ENCODE measurements around the gene CAMK2G. TPM values are rescaled to one million over a fixed set of nuclear protein-coding genes. Genes with fewer than 3 reads are reported as not detected.
A peak's percentile ranks its signal among the peaks of the same experiment; 100 is the strongest.

CAMK2G gene
- total RNA-seq, 2 experiments from 2014 or later, result 29.1 to 34.8 TPM

GRCh38 chr10:73848821-73849489 is 25.4 kb downstream of the CAMK2G start:
- Histone ChIP-seq H3K4me1 (ENCODE audit: insufficient read depth, low read length, poor library complexity, severe bottlenecking) (peaks cover 7% of the 10 kb centered on the region), H2AFZ (ENCODE audit: low read length) (no peak overlapping the region), H3K9me3 (ENCODE audit: low read length) (no peaks in the 10 kb centered on the region), H3K9me2 (ENCODE audit: insufficient read depth, low read length) (no peaks in the 10 kb centered on the region), H4K20me1 (ENCODE audit: insufficient read depth, low read length) (no peaks in the 10 kb centered on the region), H3K4me3 (ENCODE audit: low read depth, low read length, poor library complexity, severe bottlenecking) (no peak overlapping the region), H3K79me2 (ENCODE audit: insufficient read depth, low read depth, low read length) (no peaks in the 10 kb centered on the region), H3K27ac (ENCODE audit: low read depth, low read length, poor library complexity, severe bottlenecking) (no peak overlapping the region), H3K4me2 (ENCODE audit: low read length) (peak overlapping the region; percentile 23; the same call in 1 of the 2 replicates), H3K36me3 (ENCODE audit: insufficient read depth, low read length) (peaks cover 35% of the 10 kb centered on the region)
- POLR2A ChIA-PET, result interaction anchor here (0.9 to 1.9 kb wide), 2 partner anchors 25 to 31 kb away, joined by 5 to 13 read pairs; partner anchors contain the start of gene CAMK2G
- CTCF ChIA-PET (ENCODE audit: unreplicated experiment), result interaction anchor here (0.7 to 3.5 kb wide), 4 partner anchors 16 to 31 kb away, joined by 3 to 25 read pairs (median 9); no protein-coding TSS in a partner anchor
- intact Hi-C loops (cut with micrococcal nuclease; ENCODE audit: unreplicated experiment), result loop anchor here (1.0 kb wide), 3 partner anchors 25 to 91 kb away; partner anchors contain the start of gene CAMK2G
- no TSS peak for BruUV-seq (replicated peaks)
- TF ChIP-seq EZH2phosphoT487 (IDR thresholded peaks at IDR 0.05; ENCODE audit: borderline replicate concordance, low read depth, low read length) (no peak), CTCF (conservative IDR thresholded peaks at IDR 0.05; ENCODE audit: low read length) (peak; percentile 99)
- DNase-seq (ENCODE audit: low spot score), result peak; percentile 90

- Histone ChIP-seq H3K4me2 (ENCODE audit: low read length) (no peak overlapping the region), H3K36me3 (ENCODE audit: insufficient read depth, low read length) (peaks cover 33% of the 10 kb centered on the region), H3K9me3 (ENCODE audit: low read length) (no peaks in the 10 kb centered on the region), H3K79me2 (ENCODE audit: insufficient read depth, low read depth, low read length) (no peaks in the 10 kb centered on the region), H3K4me1 (ENCODE audit: insufficient read depth, low read length, poor library complexity, severe bottlenecking) (peaks cover 7% of the 10 kb centered on the region), H4K20me1 (ENCODE audit: insufficient read depth, low read length) (no peaks in the 10 kb centered on the region), H2AFZ (ENCODE audit: low read length) (no peak overlapping the region), H3K9me2 (ENCODE audit: insufficient read depth, low read length) (no peaks in the 10 kb centered on the region), H3K27ac (ENCODE audit: low read depth, low read length, poor library complexity, severe bottlenecking) (no peak overlapping the region), H3K4me3 (ENCODE audit: low read depth, low read length, poor library complexity, severe bottlenecking) (no peak overlapping the region)
- CTCF ChIA-PET (ENCODE audit: unreplicated experiment), result interaction anchor here (0.6 to 3.5 kb wide), 2 partner anchors 31 to 33 kb away, joined by 3 to 25 read pairs; no protein-coding TSS in a partner anchor
- POLR2A ChIA-PET, result interaction anchor here (0.7 kb wide), 1 partner anchor 1365 kb away, joined by 3 read pairs; no protein-coding TSS in a partner anchor
- intact Hi-C loops (cut with micrococcal nuclease; ENCODE audit: unreplicated experiment), result no loop called here
- TF ChIP-seq EZH2phosphoT487 (IDR thresholded peaks at IDR 0.05; ENCODE audit: borderline replicate concordance, low read depth, low read length) (no peak), CTCF (conservative IDR thresholded peaks at IDR 0.05; ENCODE audit: low read length) (no peak)
- no peak for DNase-seq (ENCODE audit: low spot score)
- BruUV-seq (replicated peaks), result no TSS peak
These were observed 27.3 kb downstream of the CAMK2G start for GRCh38 chr10:73847031-73847430.

GRCh38 chr10:73843261-73843660 is 31.1 kb downstream of the CAMK2G start:
- Histone ChIP-seq H3K4me2 (ENCODE audit: low read length) (no peak overlapping the region), H3K36me3 (ENCODE audit: insufficient read depth, low read length) (peaks cover 35% of the 10 kb centered on the region), H3K79me2 (ENCODE audit: insufficient read depth, low read depth, low read length) (no peaks in the 10 kb centered on the region), H3K9me2 (ENCODE audit: insufficient read depth, low read length) (no peaks in the 10 kb centered on the region), H2AFZ (ENCODE audit: low read length) (no peak overlapping the region), H4K20me1 (ENCODE audit: insufficient read depth, low read length) (no peaks in the 10 kb centered on the region), H3K27ac (ENCODE audit: low read depth, low read length, poor library complexity, severe bottlenecking) (no peak overlapping the region), H3K9me3 (ENCODE audit: low read length) (no peaks in the 10 kb centered on the region), H3K4me3 (ENCODE audit: low read depth, low read length, poor library complexity, severe bottlenecking) (no peak overlapping the region), H3K4me1 (ENCODE audit: insufficient read depth, low read length, poor library complexity, severe bottlenecking) (no peaks in the 10 kb centered on the region)
- DNase-seq (ENCODE audit: low spot score), result no peak
- CTCF ChIA-PET (ENCODE audit: unreplicated experiment), result no interaction called here
- POLR2A ChIA-PET, result interaction anchor here (1.1 kb wide), 1 partner anchor 24 kb away, joined by 3 read pairs; no protein-coding TSS in a partner anchor
- TF ChIP-seq CTCF (conservative IDR thresholded peaks at IDR 0.05; ENCODE audit: low read length), result no peak
- TF ChIP-seq EZH2phosphoT487 (IDR thresholded peaks at IDR 0.05; ENCODE audit: borderline replicate concordance, low read depth, low read length), result no peak
- BruUV-seq (replicated peaks), result no TSS peak
- intact Hi-C loops (cut with micrococcal nuclease; ENCODE audit: unreplicated experiment), result loop anchor here (5.0 kb wide), 1 partner anchor 114 kb away; no protein-coding TSS in a partner anchor
